ENCODE measurements around the gene RAB17.

RAB17 gene

DNA sequence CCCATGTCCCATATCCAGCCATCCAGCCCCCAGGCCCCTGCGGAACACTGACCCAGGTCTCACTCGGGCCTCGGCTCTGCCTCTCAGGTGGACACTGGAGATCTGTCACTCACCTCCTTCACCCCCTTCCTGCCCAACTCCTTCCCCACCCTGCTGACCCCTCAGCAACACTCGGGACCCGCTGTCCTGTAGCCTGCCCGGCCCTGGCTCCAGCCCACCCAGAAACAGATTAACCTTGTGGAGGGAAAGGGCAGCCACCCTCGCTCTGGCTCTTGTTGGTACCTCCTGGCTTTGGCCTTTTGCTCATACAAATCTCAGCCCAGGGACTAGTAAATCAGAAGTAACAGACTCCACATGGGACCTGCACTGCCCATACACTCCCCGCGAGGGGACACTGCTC is 53.9 kb downstream of the RAB17 start:
- DNase-seq (ENCODE audit: low read depth in 2 of 2) = no peak

GRCh38 chr2:237536083-237536415 is 54.5 kb downstream of the RAB17 start:
- no peak for DNase-seq (ENCODE audit: low read depth in 2 of 2)

- DNase-seq (ENCODE audit: low read depth in 2 of 2) = no peak
Observed at GRCh38 chr2:237535385-237536082, 55.0 kb downstream of the RAB17 start.

- no peak for DNase-seq (ENCODE audit: low read depth in 2 of 2)
Observed at GRCh38 chr2:237534380-237534779, 56.2 kb downstream of the RAB17 start.

DNA sequence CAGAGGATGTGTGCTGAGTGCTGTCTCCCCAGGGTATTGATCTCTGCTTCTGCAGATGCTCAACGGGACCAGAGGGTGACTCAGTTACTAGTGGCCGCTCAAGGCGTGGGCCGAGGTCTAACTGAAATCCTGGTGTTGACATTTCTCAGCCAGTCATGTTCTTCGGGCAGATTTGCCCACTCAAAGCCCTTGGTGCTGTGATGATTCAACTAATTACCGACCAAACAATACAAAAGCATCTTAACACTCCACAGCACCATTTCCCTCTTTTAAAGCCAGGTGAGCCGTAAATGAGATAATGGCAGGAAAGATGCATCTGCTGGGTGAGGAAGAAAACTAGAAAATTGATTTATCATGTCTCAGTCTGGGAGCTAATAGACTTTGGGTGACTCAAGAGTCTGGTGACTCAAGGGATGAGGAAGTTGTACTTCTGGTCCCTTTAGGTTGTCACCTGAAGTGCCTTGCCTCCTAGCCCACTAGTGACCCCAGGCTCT is 56.8 kb downstream of the RAB17 start:
- no peak for DNase-seq (ENCODE audit: low read depth in 2 of 2)

GRCh38 chr2:237532160-237532559 is 58.4 kb downstream of the RAB17 start:
- DNase-seq (ENCODE audit: low read depth in 2 of 2) = no peak

DNA sequence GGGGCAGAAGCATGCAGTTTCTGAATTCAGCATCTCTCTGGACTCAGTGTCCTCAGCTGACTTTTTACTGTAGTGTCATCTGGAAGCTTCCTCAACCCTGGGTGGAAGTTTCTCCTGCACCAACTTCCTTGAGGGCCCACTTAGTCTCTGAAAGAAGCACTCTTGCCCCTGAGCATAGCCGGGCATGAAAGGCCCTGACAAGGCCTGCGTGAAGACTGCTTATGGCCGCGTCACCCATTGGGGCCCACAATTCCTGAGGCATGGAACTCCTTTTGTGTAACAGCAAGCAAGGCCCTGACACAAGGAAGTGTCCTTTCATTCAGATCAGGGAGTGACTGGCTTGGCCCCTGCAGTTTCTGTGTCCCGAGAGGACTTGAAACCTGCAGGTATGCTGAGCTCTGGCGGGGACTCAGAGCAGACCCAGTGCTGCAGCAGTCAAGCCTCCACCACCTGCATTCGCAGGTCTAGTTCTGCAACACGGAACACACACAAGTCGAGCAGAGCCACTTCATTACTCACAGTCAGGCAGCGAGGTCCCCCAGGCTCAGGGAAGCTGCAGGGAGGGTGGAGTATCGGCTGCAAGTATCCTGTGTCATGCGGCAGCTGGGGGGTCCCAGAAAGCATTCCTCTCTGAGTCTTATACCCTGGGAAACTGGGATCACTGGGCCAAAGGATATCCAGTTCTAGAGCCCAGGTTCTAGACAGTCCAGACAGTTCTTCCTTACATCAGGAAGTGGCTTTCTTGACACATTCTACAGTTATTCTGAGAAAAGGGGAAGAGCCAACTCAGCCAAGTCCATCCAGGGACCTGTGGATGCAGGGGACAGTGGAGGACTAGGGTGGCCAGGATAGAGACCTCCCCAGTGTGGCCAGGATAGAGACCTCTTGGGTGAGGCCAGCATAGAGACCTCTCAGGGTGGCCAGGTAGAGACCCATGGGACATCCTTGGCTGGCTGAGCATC is 59.8 kb downstream of the RAB17 start:
- DNase-seq (ENCODE audit: low read depth in 2 of 2) = no peak

DNA sequence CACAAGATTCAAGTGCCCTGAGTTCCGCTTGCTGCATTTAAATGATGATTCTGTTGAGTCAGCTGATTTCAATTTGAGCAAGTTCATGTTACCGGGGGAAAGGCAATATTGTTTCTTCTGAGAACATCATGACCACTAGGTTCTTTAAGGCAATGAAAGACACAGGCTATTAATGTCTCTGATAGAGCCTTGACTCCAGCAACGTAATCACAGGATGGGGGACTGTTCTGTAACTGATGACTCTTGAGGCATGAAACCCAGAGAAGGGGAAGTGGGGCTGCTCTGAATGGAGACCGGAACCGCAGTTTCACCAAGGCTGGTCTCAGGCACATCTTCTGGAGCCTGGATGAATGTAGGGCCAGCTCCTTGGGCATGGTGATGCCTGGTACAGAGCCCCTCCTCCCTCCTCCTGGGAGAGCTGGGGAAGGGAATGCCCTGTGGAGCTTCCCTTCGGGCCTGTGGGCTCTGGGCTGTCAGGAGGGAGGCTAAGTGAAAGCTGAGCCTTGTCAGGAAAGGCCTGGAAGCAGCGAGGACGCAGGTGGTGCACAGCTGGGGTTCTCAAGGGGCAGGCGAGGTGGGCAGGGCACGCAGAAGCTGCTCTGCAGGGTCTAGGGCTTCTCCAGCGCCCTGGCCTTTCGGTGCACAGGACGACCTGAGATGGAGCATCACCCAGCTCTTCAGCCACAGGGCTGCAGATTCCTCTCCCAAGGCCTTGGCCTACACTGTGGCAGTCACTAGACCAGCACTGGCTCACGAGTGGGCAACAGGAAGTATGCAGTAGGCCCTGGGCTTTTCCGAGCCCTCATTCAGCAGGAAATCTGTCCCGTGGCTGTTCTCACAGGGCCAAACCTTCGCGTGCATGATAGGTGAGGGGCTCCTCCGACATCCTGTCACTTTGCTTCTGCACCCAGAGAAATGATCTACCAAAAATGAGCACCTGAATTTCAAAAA is 60.8 kb downstream of the RAB17 start:
- DNase-seq (ENCODE audit: low read depth in 2 of 2) = no peak

DNA sequence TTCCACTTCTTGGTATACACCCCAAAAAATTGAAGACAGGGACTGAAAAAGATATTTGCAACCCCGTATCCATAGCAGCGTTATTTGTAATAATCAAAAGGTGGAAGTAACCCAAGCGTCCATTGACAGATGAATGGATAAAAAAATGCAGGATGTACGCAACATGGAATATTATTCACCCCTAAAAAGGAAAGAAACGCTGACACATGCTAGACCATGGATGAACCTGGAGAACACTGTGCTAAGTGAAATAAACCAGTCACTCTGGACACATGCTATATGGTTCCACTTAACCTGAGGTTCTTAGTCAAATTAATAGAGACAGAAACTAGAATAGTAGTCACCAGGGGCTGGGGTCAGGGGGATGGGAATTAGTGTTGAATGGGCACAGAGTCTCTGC is 62.8 kb downstream of the RAB17 start:
- DNase-seq (ENCODE audit: low read depth in 2 of 2) = no peak

DNA sequence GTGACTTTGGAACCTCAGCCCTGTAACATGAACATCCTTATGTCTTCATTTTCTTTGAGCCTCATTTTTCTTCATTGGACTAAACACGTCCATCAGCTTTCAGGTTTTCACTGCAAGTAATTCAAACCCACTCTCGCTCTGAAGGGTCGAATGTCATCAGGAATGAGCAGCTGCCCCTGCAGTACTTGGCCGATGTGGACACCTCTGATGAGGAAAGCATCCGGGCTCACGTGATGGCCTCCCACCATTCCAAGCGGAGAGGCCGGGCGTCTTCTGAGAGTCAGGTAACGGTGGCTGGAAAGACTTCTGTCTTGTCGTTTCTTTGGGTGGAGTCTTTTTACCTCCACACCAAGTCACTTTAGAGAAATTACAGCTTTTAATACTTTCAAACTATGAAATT is 63.3 kb downstream of the RAB17 start:
- DNase-seq (ENCODE audit: low read depth in 2 of 2) = no peak

- no peak for DNase-seq (ENCODE audit: low read depth in 2 of 2)
Observed at GRCh38 chr2:237525559-237526157, 64.9 kb downstream of the RAB17 start.

DNA sequence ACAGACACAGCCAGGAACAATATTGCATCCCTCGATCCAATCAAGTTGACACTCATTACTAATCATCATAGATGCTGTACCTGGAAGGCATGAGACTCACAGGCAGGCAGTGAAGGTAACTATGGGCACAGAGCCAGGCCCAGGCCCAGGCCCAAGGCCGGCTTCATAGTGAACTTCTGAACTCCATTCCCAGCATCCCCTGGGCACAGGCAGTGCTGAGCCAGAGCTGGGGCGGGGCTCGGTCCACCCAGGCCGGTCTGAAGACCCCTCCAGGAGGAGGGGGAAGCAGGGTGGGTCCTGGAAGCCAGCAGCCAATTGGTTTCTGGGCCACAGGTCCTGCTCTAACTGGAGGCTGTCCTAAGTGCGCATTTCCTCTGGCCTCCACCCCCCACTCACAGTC is 65.9 kb downstream of the RAB17 start:
- no peak for DNase-seq (ENCODE audit: low read depth in 2 of 2)

Data from fibroblast of skin of left biceps (primary cell).